Activated B cell treated with CpG ODN at 0.5 μM for 24 hours (primary cell): ENCODE data around the gene DGAT2. TPM values are rescaled to one million over a fixed set of nuclear protein-coding genes. Genes with fewer than 3 reads are reported as not detected.
A peak's percentile ranks its signal among the peaks of the same experiment; 100 is the strongest.

Experiments used
- ATAC-seq: fragments of 200-7000 bp; cut with Tn5 transposase; one replicate; pipeline ENCODE4 v1.10.0; 2021; ENCODE audit warnings: low read depth, mild to moderate bottlenecking, moderate library complexity
- CTCF ChIA-PET: fragments of 350-600 bp; sonication (Branson Sonifier 250); formaldehyde crosslinking; loops from one replicate; lab custom pipeline; 2021; ENCODE audit warnings: antibody characterized with exemption; lab: Charles Lee
- POLR2A ChIA-PET: fragments of 350-600 bp; sonication (Branson Sonifier 250); formaldehyde crosslinking; loops from one replicate; lab custom pipeline; 2021; ENCODE audit warnings: antibody characterized with exemption; lab: Charles Lee
- DNase-seq: peaks from one replicate; pipeline ENCODE4 v3.0.0; 2022
- H3K27ac Mint-ChIP-seq: one replicate; pipeline ENCODE4 v1.8.0; 2020; ENCODE audit warnings: mixed read lengths
- H3K27me3 Mint-ChIP-seq: one replicate; pipeline ENCODE4 v1.8.0; 2021; ENCODE audit warnings: mixed read lengths
- H3K36me3 Mint-ChIP-seq: one replicate; pipeline ENCODE4 v1.8.0; 2021; ENCODE audit warnings: low read depth, mixed read lengths
- H3K4me1 Mint-ChIP-seq: one replicate; pipeline ENCODE4 v1.8.0; 2021; ENCODE audit warnings: mixed read lengths
- H3K4me3 Mint-ChIP-seq: one replicate; pipeline ENCODE4 v1.8.0; 2020; ENCODE audit warnings: mild to moderate bottlenecking, mixed read lengths
- H3K9me3 Mint-ChIP-seq: one replicate; pipeline ENCODE4 v1.8.0; 2020; ENCODE audit warnings: mixed read lengths
- intact Hi-C: fragments of 100-400 bp; cut with micrococcal nuclease; formaldehyde crosslinking; loops from one replicate; pipeline ENCODE4 v1.15.1; 2024
- total RNA-seq: library from RNA; stranded (reverse); gene quantifications from 2 replicates; pipeline ENCODE4 v1.2.3, GENCODE V29; 2022
- TF ChIP-seq, protein P1 (sequence below): fragments of 200-600 bp; IDR thresholded peaks from one replicate; pipeline ENCODE4 v1.8.0; 2022; ENCODE audit warnings: antibody characterized with exemption, mild to moderate bottlenecking

Gene DGAT2
- total RNA-seq, 1 donor from 2014 or later: 7.9 TPM

- Mint-ChIP-seq H3K9me3 (no peaks in the 10 kb centered on the region), H3K27ac (no peak overlapping the region), H3K4me1 (peaks cover 66% of the 10 kb centered on the region), H3K36me3 (peaks cover 3% of the 10 kb centered on the region), H3K4me3 (no peak overlapping the region), H3K27me3 (no peaks in the 10 kb centered on the region)
- POLR2A ChIA-PET: no interaction called here
- TF ChIP-seq, protein P1, sequence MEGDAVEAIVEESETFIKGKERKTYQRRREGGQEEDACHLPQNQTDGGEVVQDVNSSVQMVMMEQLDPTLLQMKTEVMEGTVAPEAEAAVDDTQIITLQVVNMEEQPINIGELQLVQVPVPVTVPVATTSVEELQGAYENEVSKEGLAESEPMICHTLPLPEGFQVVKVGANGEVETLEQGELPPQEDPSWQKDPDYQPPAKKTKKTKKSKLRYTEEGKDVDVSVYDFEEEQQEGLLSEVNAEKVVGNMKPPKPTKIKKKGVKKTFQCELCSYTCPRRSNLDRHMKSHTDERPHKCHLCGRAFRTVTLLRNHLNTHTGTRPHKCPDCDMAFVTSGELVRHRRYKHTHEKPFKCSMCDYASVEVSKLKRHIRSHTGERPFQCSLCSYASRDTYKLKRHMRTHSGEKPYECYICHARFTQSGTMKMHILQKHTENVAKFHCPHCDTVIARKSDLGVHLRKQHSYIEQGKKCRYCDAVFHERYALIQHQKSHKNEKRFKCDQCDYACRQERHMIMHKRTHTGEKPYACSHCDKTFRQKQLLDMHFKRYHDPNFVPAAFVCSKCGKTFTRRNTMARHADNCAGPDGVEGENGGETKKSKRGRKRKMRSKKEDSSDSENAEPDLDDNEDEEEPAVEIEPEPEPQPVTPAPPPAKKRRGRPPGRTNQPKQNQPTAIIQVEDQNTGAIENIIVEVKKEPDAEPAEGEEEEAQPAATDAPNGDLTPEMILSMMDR: no peak
- CTCF ChIA-PET: no interaction called here
- DNase-seq: no peak
- intact Hi-C loops: no loop called here
- ATAC-seq: no peak
Measured at GRCh38 chr11:75776546-75776945, 8.0 kb downstream of the DGAT2 start.

DNA sequence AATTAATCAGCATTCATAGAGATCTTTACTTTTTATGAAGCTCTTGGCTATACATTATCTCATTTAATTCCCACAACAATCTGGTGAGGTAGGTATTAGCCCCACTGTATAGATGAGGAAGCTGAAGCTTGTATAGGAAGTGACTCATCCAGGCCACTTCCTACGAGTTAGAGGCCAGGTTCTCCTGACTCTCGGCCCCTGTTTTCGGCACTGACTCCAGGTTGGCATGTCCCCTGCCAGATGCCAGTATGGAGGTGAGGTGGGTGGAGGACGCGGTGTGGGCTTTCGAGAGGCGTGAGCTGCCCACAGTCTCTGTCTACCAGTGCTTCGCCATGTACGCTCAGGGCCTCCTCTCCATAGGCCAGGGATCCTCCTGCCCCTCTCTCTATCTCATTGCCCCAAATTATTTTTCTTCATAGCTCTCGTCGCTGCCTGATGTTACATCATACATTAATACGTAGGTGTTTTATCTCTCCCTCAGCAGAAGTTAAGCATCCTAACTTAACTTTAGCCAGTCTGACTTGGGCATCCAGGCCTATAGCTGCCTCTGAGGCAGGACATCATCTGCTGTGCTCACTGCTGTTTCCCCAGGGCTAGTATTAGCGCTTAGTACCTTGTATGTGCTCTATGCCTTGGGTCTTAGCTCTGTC, 9.0 kb downstream of the DGAT2 start:
- ChIA-PET CTCF (no interaction called here), POLR2A (interaction anchor here (1.2 kb wide), 1 partner anchor 9 kb away, joined by 3 read pairs; the partner anchor contains the start of gene DGAT2)
- intact Hi-C loops: no loop called here
- H3K4me3 Mint-ChIP-seq: no peak overlapping the region
- H3K9me3 Mint-ChIP-seq: no peaks in the 10 kb centered on the region
- no peak overlapping the region for H3K27ac Mint-ChIP-seq
- peaks cover 55% of the 10 kb centered on the region for H3K4me1 Mint-ChIP-seq
- no peaks in the 10 kb centered on the region for H3K27me3 Mint-ChIP-seq
- DNase-seq: no peak
- H3K36me3 Mint-ChIP-seq: peaks cover 3% of the 10 kb centered on the region
- TF ChIP-seq, protein P1: no peak
- ATAC-seq: no peak

GRCh38 chr11:75778962-75779361, 10.4 kb downstream of the DGAT2 start:
- POLR2A ChIA-PET: interaction anchor here (1.2 kb wide), 1 partner anchor 104 kb away, joined by 13 read pairs; no protein-coding TSS in a partner anchor
- CTCF ChIA-PET: no interaction called here
- no peak overlapping the region for H3K4me3 Mint-ChIP-seq
- ATAC-seq (no peak), DNase-seq (no peak)
- H3K4me1 Mint-ChIP-seq: peaks cover 42% of the 10 kb centered on the region
- no peak overlapping the region for H3K27ac Mint-ChIP-seq
- TF ChIP-seq, protein P1: no peak
- no peaks in the 10 kb centered on the region for H3K27me3 Mint-ChIP-seq
- H3K9me3 Mint-ChIP-seq: no peaks in the 10 kb centered on the region
- peaks cover 3% of the 10 kb centered on the region for H3K36me3 Mint-ChIP-seq
- intact Hi-C loops: no loop called here

DNA sequence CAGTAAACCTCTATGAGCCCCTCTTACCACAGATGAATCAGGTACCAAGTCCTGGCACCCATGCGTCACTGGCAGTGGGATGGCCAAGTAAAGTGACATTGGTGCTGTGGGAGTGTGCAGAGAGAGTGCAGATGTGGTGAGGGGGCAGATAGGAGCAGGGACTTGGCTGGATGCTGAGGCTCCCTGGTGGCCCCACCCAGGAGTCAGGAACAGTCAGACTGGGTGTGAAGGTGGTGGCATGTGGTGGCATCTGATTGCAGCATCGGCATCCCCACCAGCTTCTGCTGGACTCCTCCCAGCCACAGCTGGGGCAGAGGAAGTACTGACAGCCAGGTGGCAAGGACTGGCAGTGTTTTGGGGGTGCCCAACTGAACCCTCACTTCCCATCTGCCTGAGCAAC, 11.4 kb downstream of the DGAT2 start:
- intact Hi-C loops: no loop called here
- H3K27me3 Mint-ChIP-seq: no peaks in the 10 kb centered on the region
- peaks cover 3% of the 10 kb centered on the region for H3K36me3 Mint-ChIP-seq
- peaks cover 34% of the 10 kb centered on the region for H3K4me1 Mint-ChIP-seq
- POLR2A ChIA-PET: no interaction called here
- DNase-seq: no peak
- H3K4me3 Mint-ChIP-seq: no peak overlapping the region
- CTCF ChIA-PET: interaction anchor here (0.9 kb wide), 1 partner anchor 11 kb away, joined by 3 read pairs; no protein-coding TSS in a partner anchor
- H3K27ac Mint-ChIP-seq: no peak overlapping the region
- TF ChIP-seq, protein P1: no peak
- ATAC-seq: peak; percentile 18
- H3K9me3 Mint-ChIP-seq: no peaks in the 10 kb centered on the region

GRCh38 chr11:75780888-75781287, 12.3 kb downstream of the DGAT2 start:
- H3K27ac Mint-ChIP-seq: no peak overlapping the region
- DNase-seq: no peak
- H3K4me3 Mint-ChIP-seq: no peak overlapping the region
- H3K9me3 Mint-ChIP-seq: no peaks in the 10 kb centered on the region
- TF ChIP-seq, protein P1: no peak
- no peaks in the 10 kb centered on the region for H3K27me3 Mint-ChIP-seq
- H3K36me3 Mint-ChIP-seq: peaks cover 3% of the 10 kb centered on the region
- ChIA-PET CTCF (no interaction called here), POLR2A (interaction anchor here (0.6 kb wide), 1 partner anchor 199 kb away, joined by 3 read pairs; no protein-coding TSS in a partner anchor)
- no peak for ATAC-seq
- H3K4me1 Mint-ChIP-seq: peaks cover 27% of the 10 kb centered on the region
- intact Hi-C loops: no loop called here
